ENCODE data around the gene SLC6A6. TPM values are rescaled to one million over a fixed set of nuclear protein-coding genes. Genes with fewer than 3 reads are reported as not detected.

The SLC6A6 gene
- total and polyA plus RNA-seq, 10 of the 15 experiments (the other 5 are each of a cell fraction or from before 2014, with no cell fraction given), result 5.6 to 47.0 (median 20.2) TPM

DNA sequence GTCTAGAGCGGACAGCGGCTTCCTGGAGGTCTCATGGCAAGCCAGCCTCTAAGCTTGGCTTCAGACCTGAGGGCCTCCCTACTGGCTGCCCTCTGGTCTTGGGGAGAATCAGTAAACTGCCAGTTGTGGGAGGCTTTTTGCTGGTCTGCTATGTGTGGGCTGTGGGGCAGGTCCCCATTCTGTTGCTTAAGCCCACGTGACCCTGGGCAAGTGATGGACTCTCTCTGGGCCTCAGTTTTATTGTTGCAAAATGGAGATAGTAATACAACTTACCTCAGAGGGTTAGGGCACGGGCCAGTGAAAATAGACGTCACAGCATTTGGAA, 61.7 kb downstream of the SLC6A6 start:
- Histone ChIP-seq H3K9me3 (replicated peaks; ENCODE audit: control insufficient read depth, insufficient read depth, low read length) (no peaks in the 10 kb centered on the region), H3K4me3 (no peak overlapping the region), H4K20me1 (ENCODE audit: control insufficient read depth, insufficient read depth) (no peaks in the 10 kb centered on the region), H3K4me2 (ENCODE audit: control insufficient read depth, insufficient read depth) (no peak overlapping the region), H3K9ac (ENCODE audit: control insufficient read depth, insufficient read depth, low read length) (no peak overlapping the region), H3K27ac (ENCODE audit: control insufficient read depth, insufficient read depth) (no peak overlapping the region), H3K4me1 (ENCODE audit: control insufficient read depth, insufficient read depth, low read length) (no peaks in the 10 kb centered on the region), H3K36me3 (ENCODE audit: control insufficient read depth in 2 of 2, insufficient read depth in 2 of 2, low read length in 1 of 2) (peaks cover 10 to 11% of the 10 kb centered on the region in 2 experiments; a peak in 3 of 4 replicates), H2AFZ (ENCODE audit: control insufficient read depth, low read depth, low read length) (no peak overlapping the region), H3K27me3 (replicated peaks in 1 of 2; ENCODE audit: control insufficient read depth in 2 of 2, insufficient read depth in 2 of 2, low read length in 1 of 2) (no peaks in the 10 kb centered on the region), H3K79me2 (ENCODE audit: control insufficient read depth, insufficient read depth, low read length) (no peaks in the 10 kb centered on the region)
- FAIRE-seq (no peak), ATAC-seq (no peak), DNase-seq (ENCODE audit: low read depth, low spot score) (no peak)
- TF ChIP-seq KDM1A (IDR thresholded peaks at IDR 0.05; ENCODE audit: borderline replicate concordance) (no peak), IKZF1 (conservative IDR thresholded peaks at IDR 0.05) (no peak), ESRRA (IDR thresholded peaks at IDR 0.05; ENCODE audit: low read length) (no peak), BRCA1 (IDR thresholded peaks at IDR 0.05; ENCODE audit: low read depth, low read length) (no peak), CBFB (IDR thresholded peaks at IDR 0.05; ENCODE audit: low read depth) (no peak)
- TF ChIP-seq, protein P1, sequence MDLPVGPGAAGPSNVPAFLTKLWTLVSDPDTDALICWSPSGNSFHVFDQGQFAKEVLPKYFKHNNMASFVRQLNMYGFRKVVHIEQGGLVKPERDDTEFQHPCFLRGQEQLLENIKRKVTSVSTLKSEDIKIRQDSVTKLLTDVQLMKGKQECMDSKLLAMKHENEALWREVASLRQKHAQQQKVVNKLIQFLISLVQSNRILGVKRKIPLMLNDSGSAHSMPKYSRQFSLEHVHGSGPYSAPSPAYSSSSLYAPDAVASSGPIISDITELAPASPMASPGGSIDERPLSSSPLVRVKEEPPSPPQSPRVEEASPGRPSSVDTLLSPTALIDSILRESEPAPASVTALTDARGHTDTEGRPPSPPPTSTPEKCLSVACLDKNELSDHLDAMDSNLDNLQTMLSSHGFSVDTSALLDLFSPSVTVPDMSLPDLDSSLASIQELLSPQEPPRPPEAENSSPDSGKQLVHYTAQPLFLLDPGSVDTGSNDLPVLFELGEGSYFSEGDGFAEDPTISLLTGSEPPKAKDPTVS (IDR thresholded peaks at IDR 0.05; ENCODE audit: low read depth, low read length), result no peak
- TF ChIP-seq, protein P2, sequence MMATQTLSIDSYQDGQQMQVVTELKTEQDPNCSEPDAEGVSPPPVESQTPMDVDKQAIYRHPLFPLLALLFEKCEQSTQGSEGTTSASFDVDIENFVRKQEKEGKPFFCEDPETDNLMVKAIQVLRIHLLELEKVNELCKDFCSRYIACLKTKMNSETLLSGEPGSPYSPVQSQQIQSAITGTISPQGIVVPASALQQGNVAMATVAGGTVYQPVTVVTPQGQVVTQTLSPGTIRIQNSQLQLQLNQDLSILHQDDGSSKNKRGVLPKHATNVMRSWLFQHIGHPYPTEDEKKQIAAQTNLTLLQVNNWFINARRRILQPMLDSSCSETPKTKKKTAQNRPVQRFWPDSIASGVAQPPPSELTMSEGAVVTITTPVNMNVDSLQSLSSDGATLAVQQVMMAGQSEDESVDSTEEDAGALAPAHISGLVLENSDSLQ (IDR thresholded peaks at IDR 0.05), result no peak
- ChIA-PET RAD21 (ENCODE audit: unreplicated experiment) (no interaction called here), SMC1A (ENCODE audit: uncharacterized antibody, unreplicated experiment) (no interaction called here), CTCF (interaction anchor here (0.7 to 0.9 kb wide), 2 partner anchors 8 to 260 kb away, joined by 3 to 5 read pairs; no protein-coding TSS in a partner anchor), POLR2A (no interaction called here)
- intact Hi-C loops (cut with micrococcal nuclease; ENCODE audit: unreplicated experiment) (no loop called here), in situ Hi-C loops (cut with MboI) (loop anchor here (5.0 kb wide), 2 partner anchors 202 to 567 kb away; no protein-coding TSS in a partner anchor)
- 78% methylated on average over 5 of the region's 5 CpGs for WGBS (ENCODE audit: insufficient coverage, insufficient replicate concordance, low lambda C conversion rate, missing lambda C conversion rate)
- BruUV-seq (replicated peaks), result no TSS peak

Data from GM12878 (cell line).